Medulla oblongata (tissue), 1 donor: ENCODE data around the gene FLAD1.

Experiments used
- DNase-seq: peaks from one replicate; pipeline ENCODE4 v3.0.0-alpha.2; 2015; ENCODE audit errors: extremely low spot score

FLAD1 gene

GRCh38 chr1:154988058-154988954, 5.2 kb downstream of the FLAD1 start:
- no peak for DNase-seq

GRCh38 chr1:154989195-154989860, 6.2 kb downstream of the FLAD1 start:
- DNase-seq = no peak

- no peak for DNase-seq
Measured at GRCh38 chr1:154990276-154990675, 7.1 kb downstream of the FLAD1 start.

GRCh38 chr1:154992721-154993571, 9.8 kb downstream of the FLAD1 start:
- peak; percentile 3 for DNase-seq

- DNase-seq = no peak
Measured at GRCh38 chr1:154993572-154994268, 10.6 kb downstream of the FLAD1 start, which contains the start of gene LENEP. Gene LENEP, plus strand, starts transcription at chr1:154993586. Its CDS starts 22 bp downstream, at chr1:154993608.

- DNase-seq = no peak
Measured at GRCh38 chr1:154994269-154994587, 11.1 kb downstream of the FLAD1 start.

GRCh38 chr1:154994591-154994990, 11.4 kb downstream of the FLAD1 start:
- no peak for DNase-seq

- peak; percentile 81 for DNase-seq
Measured at GRCh38 chr1:154995301-154995983, 12.3 kb downstream of the FLAD1 start.

- no peak for DNase-seq
Measured at GRCh38 chr1:154996966-154997701, 14.0 kb downstream of the FLAD1 start.

- no peak for DNase-seq
Measured at GRCh38 chr1:154998201-154998780, 15.1 kb downstream of the FLAD1 start.

GRCh38 chr1:154998818-154999570, 15.8 kb downstream of the FLAD1 start:
- no peak for DNase-seq

GRCh38 chr1:154999571-155000410, 16.6 kb downstream of the FLAD1 start:
- no peak for DNase-seq

- DNase-seq = no peak
Measured at GRCh38 chr1:155000411-155000725, 17.2 kb downstream of the FLAD1 start.

- DNase-seq = peak; percentile 90
Measured at GRCh38 chr1:155000726-155001424, 17.7 kb downstream of the FLAD1 start.

GRCh38 chr1:155001425-155001674, 18.2 kb downstream of the FLAD1 start:
- no peak for DNase-seq

GRCh38 chr1:155001675-155002463, 18.7 kb downstream of the FLAD1 start:
- DNase-seq = peak; percentile 100
